NCI-H1417 (cell line): ENCODE measurements around the gene C5orf34.
"Not testable (repeated sequence)": the region's sequence is repeated elsewhere in the genome, so short reads cannot be mapped to it uniquely, and the experiment has no call there.

Source experiments
- DNase-seq, 3 experiments: peaks; one replicate each; lab custom pipeline; 2025; lab: John Stamatoyannopoulos, UW

Gene C5orf34

DNA sequence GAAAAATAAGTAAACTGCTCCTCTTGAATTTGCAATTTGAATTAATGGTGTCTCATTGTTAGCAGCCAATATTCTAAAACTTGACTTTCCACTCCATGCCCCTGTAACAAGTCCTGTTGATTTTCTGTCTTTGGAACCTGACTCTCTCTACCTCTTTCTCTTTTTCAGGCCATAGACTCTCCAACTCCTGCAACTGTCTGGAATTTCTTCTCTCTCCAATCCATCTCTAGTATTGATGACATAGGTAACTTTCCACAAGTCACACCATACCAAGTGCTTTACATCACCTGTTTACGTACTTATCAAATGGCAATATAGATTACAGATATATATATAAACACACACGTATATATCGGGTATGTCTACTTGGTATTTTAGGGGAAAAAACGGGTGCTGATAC is 923 bp downstream of the C5orf34 start:
- peak in 1 of 3 experiments; percentile 54 for DNase-seq

- not testable (repeated sequence) for DNase-seq
Observed at GRCh38 chr5:43511062-43511461, 3.9 kb downstream of the C5orf34 start.

DNA sequence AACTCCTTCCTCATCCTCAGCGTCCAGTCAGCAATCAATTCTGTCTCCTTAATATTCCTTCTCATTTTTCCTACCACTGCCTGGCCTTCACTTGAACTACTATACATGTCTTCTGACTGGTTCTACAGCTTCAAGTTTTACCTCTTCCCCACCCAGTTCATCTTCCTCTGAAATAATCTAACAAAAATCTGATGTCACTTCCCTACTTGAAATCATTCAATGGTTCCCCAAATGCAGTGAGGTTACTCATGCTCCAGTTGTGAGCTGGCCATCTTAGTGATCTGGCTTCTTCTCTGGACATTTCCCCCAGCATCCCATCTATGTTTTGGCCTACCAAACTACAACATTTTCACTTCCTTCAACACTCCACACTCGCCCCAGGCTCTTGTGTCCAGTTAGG is 16.4 kb downstream of the C5orf34 start:
- DNase-seq = no peak

- DNase-seq = no peak
Observed at GRCh38 chr5:43497311-43498104, 17.4 kb downstream of the C5orf34 start.

GRCh38 chr5:43491326-43491725 is 23.6 kb downstream of the C5orf34 start:
- no peak for DNase-seq

DNA sequence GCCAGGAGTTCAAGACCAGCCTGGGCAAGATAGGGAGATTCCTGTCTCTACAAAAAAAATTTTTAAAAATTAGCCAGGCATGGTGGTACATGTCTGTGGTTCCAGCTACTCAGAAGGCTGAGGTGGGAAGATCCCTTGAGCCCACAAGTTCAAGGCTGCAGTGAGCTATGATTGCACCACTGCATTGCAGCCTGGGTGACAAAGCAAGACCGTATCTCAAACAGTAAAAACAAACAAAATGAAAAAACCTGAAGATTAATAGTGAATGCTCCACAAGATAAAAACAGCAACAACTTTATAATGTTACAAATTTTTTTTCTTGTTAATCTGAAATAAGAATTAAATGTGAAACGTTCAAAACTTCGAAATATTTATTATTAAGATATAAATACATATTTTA is 28.6 kb downstream of the C5orf34 start:
- no peak for DNase-seq

GRCh38 chr5:43485406-43485805 is 29.5 kb downstream of the C5orf34 start:
- DNase-seq = no peak

GRCh38 chr5:43484106-43484849 is 30.7 kb downstream of the C5orf34 start:
- peak; percentile 92 to 94 (median 92) for DNase-seq

DNA sequence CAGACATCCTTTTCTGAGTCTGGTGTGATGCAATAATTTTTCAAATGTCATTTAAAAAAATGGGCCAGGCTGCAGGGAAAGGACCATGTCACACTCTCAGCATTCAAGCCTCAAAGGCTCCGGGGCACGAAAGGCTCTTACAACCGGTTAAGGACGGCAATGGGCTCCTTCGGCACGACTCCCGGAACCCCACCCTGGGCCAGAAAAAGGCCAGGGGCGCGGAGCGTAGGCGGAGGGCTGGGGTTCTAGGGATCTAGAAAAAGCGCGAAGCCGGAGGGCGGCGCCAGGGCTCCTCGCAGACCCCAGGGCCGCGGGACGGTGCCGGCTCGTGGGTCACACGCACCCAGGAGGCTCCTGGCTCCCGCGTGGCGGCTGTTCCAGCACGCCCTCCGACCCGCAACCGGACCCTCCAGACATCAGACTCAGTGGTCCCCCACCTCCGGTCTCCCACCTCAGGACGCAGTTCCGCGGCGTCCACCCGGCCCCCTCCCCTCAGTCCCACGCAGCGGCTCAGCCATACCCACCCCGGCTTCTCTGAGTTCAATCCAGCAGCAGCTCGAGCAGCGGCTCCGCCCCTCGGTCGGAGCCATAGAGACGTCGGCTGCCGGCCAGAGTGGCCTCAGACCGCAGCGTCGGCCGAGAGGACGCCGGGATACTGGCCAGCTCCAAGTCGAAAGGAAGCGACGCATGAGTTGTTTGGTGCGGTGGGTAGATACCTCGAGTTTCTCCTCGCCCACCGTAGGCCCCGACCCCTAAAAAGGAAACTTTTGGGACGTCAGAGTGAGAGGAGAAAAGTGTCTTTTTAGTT is 31.4 kb downstream of the C5orf34 start, which contains the start of gene TMEM267:
Gene TMEM267, minus strand, starts transcription at position 568 of the 808 bp plus-strand sequence. CDS start 29,896 bp downstream, outside the sequence.
- DNase-seq = peak; percentile 95 to 98 (median 96)

- peak in 1 of 3 experiments; percentile 59 for DNase-seq
Observed at GRCh38 chr5:43482490-43483297, 32.3 kb downstream of the C5orf34 start.

DNA sequence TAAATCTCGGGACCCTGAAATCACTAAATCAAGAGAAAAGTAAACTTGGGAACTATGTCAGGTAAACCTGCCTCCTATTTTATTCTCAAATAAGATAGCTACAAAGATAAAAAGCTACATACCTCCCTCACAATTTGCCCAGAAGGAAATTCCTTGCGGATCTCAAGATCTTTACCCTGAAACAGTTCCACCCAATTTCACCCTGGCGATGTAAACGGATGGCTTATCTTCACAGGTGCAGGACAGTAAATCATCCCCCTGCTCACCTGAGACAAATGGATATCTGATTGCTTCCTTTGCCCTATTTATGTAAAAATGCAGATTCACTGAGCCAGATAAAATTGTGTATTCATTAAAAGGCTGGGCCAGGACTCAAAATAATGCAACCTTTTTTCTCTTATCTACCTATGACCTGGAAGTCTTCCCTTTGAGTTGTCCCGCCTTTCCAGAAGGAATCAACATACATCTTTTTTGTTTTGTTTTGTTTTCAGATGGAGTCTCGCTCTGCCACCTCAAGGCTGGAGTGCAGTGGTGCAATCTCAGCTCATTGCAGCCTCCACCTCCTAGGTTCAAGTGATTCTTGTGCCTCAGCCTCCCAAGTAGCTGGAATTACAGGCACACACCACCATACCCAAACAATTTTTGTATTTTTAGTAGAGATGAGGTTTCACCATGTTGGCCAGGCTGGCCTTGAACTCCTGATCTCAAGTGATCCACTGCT is 45.1 kb downstream of the C5orf34 start:
- DNase-seq = no peak

DNA sequence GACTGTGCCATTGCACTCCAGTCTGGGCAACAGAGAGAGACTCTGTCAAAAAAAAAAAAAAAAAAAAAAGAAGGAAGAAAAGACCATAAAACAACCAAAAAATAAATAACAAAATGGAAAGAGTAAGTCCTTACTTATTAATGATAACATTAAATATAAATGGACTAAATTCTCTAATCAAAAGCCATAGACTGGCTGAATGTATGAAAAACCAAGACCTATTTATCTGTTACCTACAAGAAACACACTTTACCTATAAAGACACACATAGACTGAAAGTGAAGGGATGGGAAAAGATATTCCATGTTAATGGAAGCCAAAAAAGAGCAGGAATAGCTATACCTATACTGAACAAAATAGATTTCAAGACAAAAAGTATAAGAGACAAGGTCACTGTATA is 47.8 kb downstream of the C5orf34 start:
- no peak for DNase-seq

GRCh38 chr5:43465455-43465854 is 49.5 kb downstream of the C5orf34 start:
- not testable (repeated sequence) for DNase-seq

DNA sequence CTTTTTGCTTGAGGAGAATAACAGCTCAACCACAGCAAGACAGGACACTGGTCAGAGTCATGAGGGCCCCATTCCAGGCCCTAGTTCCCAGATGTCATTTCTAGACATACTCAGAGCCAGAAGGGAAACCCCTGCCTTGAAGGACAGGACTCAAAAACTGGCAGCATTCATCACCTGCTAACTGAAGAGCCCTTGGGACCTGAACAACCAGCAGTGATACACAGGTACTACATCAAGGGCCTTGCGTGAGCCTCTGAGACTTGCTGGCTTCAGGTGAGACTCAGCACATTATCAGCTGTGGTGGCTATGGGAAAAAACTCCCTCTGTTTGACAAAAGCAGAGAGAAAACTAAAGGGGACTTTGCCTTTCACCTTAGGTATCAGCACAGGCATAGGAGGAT is 53.9 kb downstream of the C5orf34 start:
- no peak for DNase-seq

- DNase-seq = no peak
Observed at GRCh38 chr5:43456556-43456955, 58.4 kb downstream of the C5orf34 start.

DNA sequence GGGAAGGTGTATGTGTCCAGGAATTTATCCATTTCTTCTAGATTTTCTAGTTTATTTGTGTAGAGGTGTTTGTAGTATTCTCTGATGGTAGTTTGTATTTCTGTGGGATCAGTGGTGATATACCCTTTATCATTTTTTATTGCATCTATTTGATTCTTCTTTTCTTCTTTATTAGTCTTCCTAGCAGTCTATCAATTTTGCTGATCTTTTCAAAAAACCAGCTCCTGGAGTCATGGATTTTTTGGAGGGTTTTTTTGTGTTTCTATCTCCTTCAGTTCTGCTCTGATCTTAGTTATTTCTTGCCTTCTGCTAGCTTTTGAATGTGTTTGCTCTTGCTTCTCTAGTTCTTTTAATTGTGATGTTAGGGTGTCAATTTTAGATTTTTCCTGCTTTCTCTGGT is 73.4 kb downstream of the C5orf34 start:
- not testable (repeated sequence) for DNase-seq

DNA sequence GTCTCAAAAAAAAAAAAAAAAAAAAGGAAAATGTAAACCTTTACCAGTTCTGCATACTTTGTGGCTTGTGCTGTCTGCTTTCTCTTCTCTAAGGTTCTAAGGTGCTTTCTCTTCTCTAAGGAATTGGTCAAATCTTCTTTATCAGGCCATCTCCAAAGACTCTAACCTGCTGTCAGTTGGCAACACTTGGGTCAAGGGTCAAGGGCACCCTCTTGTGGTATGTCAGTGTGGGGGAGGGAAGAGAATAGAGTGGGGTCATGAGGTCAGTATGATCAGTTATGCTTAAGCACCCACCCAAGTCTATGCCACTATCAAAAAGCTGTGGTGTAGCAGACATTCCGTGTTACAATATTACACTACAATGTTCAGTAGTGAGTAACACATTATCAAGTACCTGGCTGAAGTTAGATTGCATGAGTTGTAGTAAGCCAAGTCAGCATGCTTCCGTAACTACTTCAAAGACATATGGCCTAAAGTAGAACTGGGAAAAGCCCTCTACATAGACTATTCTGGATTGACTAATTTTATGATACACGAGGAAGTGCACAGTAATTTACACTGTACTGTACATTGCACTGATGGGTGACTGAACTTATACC is 77.8 kb downstream of the C5orf34 start:
- peak in 1 of 3 experiments; percentile 4 for DNase-seq
